Adipose tissue (tissue), 3 donors: ENCODE measurements around the gene ART4. TPM values are rescaled to one million over a fixed set of nuclear protein-coding genes. Genes with fewer than 3 reads are reported as not detected.

Experiments
- H3K27ac ChIP-seq: one replicate; pipeline ENCODE4 v1.5.1; 2013; ENCODE audit warnings: low read depth, low read length
- WGBS, 3 donors: extraction: QIAGEN DNeasy Blood & Tissue Kit; methylation state at CpG; one replicate each; pipeline ENCODE4 v1.1.7; 2013; 5-methylcytosine and 5-hydroxymethylcytosine counted together
- polyA plus RNA-seq, 3 donors: library from polyadenylated mRNA; stranded (reverse); fragments of 200-250 nt; gene quantifications; one replicate each; pipeline ENCODE4 v1.2.3, GENCODE V29; 2013
- donor health status: healthy with polysubstance abuse.
- donor health status: Bipolar disorder and iron deficiency.
- donor health status: healthy.

The ART4 gene
- 1 to 10 TPM in 1 of 3 donors, under 1 TPM in 2; 0.66 to 3.3 (median 0.74) TPM for polyA plus RNA-seq

- WGBS, 3 donors, result 58 to 75% (median 66%) methylated on average over 10 of the region's 10 CpGs
Measured at GRCh38 chr12:14843425-14843887, at the start of gene ART4. Gene ART4, minus strand, starts transcription at chr12:14843526. Its CDS starts 413 bp downstream, at chr12:14843113.

GRCh38 chr12:14892726-14893505, 49.6 kb upstream of the ART4 start:
- WGBS, 3 donors, result 52 to 62% (median 61%) methylated on average over 7 of the region's 7 CpGs
- H3K27ac ChIP-seq, result no peak overlapping the region

More at GRCh38 chr12:14843425-14843887, at the start of gene ART4:
- H3K27ac ChIP-seq, result no peak within 1 kb of the TSS

GRCh38 chr12:14890701-14891100, 47.4 kb upstream of the ART4 start:
- H3K27ac ChIP-seq, result no peak overlapping the region
- 85 to 95% (median 90%) methylated on average over 5 of the region's 5 CpGs for WGBS, 3 donors

GRCh38 chr12:14886271-14886670, 42.9 kb upstream of the ART4 start:
- 52 to 60% (median 57%) methylated on average over 6 of the region's 6 CpGs for WGBS, 3 donors

GRCh38 chr12:14885718-14886221, 42.4 kb upstream of the ART4 start, which contains the start of gene MGP:
Gene MGP, minus strand, starts transcription at chr12:14885854. Its CDS starts 63 bp downstream, at chr12:14885791.
- 18 to 59% (median 21%) methylated on average over 6 of the region's 6 CpGs for WGBS, 3 donors
- H3K27ac ChIP-seq, result peak within 1 kb of the TSS; percentile 6

More at GRCh38 chr12:14886271-14886670, 42.9 kb upstream of the ART4 start:
- H3K27ac ChIP-seq, result peak overlapping the region; percentile 6

GRCh38 chr12:14884458-14884878, 41.1 kb upstream of the ART4 start:
- WGBS, 3 donors, result 1% methylated on average over 5 of the region's 5 CpGs
- no peak overlapping the region for H3K27ac ChIP-seq

- WGBS, 3 donors, result 55 to 83% (median 64%) methylated on average over 10 of the region's 10 CpGs
- no peak overlapping the region for H3K27ac ChIP-seq
Measured at GRCh38 chr12:14883686-14884085, 40.4 kb upstream of the ART4 start.

- H3K27ac ChIP-seq, result no peak overlapping the region
- 66 to 86% (median 69%) methylated on average over 6 of the region's 6 CpGs for WGBS, 3 donors
Measured at GRCh38 chr12:14880890-14881453, 37.6 kb upstream of the ART4 start.

- 85 to 89% (median 89%) methylated on average over 8 of the region's 8 CpGs for WGBS, 3 donors
- H3K27ac ChIP-seq, result no peak overlapping the region
Measured at GRCh38 chr12:14879222-14879933, 36.1 kb upstream of the ART4 start.

- WGBS, 3 donors, result 88 to 97% (median 90%) methylated on average over 1 of the region's 1 CpG
Measured at GRCh38 chr12:14878488-14878887, 35.2 kb upstream of the ART4 start.

GRCh38 chr12:14876833-14877232, 33.5 kb upstream of the ART4 start:
- no peak overlapping the region for H3K27ac ChIP-seq
- 45 to 95% (median 93%) methylated on average over 2 of the region's 2 CpGs for WGBS, 3 donors

More at GRCh38 chr12:14878488-14878887, 35.2 kb upstream of the ART4 start:
- H3K27ac ChIP-seq, result no peak overlapping the region

- 64 to 77% (median 72%) methylated on average over 3 of the region's 3 CpGs for WGBS, 3 donors
- H3K27ac ChIP-seq, result no peak overlapping the region
Measured at GRCh38 chr12:14874882-14875281, 31.6 kb upstream of the ART4 start.

GRCh38 chr12:14873440-14874185, 30.3 kb upstream of the ART4 start:
- no peak overlapping the region for H3K27ac ChIP-seq
- 60 to 67% (median 67%) methylated on average over 1 of the region's 1 CpG for WGBS, 3 donors

GRCh38 chr12:14871886-14872285, 28.6 kb upstream of the ART4 start:
- 83 to 92% (median 90%) methylated on average over 1 of the region's 1 CpG for WGBS, 3 donors

GRCh38 chr12:14871247-14871646, 27.9 kb upstream of the ART4 start:
- WGBS, 3 donors, result 90 to 97% (median 95%) methylated on average over 1 of the region's 1 CpG
- H3K27ac ChIP-seq, result no peak overlapping the region

More at GRCh38 chr12:14871886-14872285, 28.6 kb upstream of the ART4 start:
- no peak overlapping the region for H3K27ac ChIP-seq

- no peak overlapping the region for H3K27ac ChIP-seq
- WGBS, 3 donors, result 89 to 97% (median 92%) methylated on average over 3 of the region's 3 CpGs
Measured at GRCh38 chr12:14868916-14869506, 25.7 kb upstream of the ART4 start.

GRCh38 chr12:14860490-14860889, 17.2 kb upstream of the ART4 start:
- no peak overlapping the region for H3K27ac ChIP-seq

- no peak overlapping the region for H3K27ac ChIP-seq
- 91 to 99% (median 93%) methylated on average over 1 of the region's 1 CpG for WGBS, 3 donors
Measured at GRCh38 chr12:14858513-14858912, 15.2 kb upstream of the ART4 start.
